ENCODE data around the gene SEC14L2.

DNA sequence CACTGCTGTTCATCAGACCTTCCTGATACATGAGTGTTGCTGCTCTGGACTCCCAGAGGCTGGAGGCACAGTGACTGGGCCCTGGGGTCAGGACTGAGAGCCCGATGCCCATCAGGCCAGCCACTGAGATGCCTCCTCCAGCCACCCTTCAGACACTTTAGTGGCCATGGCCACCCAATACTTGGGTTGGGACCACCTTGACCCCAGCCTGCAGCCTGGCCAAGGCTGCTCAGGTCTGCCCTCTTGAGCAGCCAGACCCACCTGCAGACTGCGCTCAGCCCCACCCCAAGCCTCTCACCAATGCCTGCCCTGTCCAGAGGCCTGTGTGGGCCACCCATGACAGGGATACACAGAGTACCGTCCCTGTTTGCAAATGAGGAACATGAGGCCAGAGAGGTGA lies 13.8 kb upstream of the SEC14L2 start:
- TF ChIP-seq CTCF (IDR thresholded peaks at IDR 0.05), result no peak
- TF ChIP-seq POLR2A (IDR thresholded peaks at IDR 0.05), result no peak

Data from adrenal gland (tissue), 5 donors.